ENCODE measurements around the gene NEUROD2. TPM values are rescaled to one million over a fixed set of nuclear protein-coding genes. Genes with fewer than 3 reads are reported as not detected.

NEUROD2 gene
- total and polyA plus RNA-seq, 2 of the 13 experiments (the other 11 are each of a cell fraction or from before 2014, with no cell fraction given) = not detected

- no peak for TF ChIP-seq TCF12 (IDR thresholded peaks at IDR 0.05)
- no peak for TF ChIP-seq TCF12 (CRISPR knock-in tag; IDR thresholded peaks at IDR 0.05)
- no peak for TF ChIP-seq MEIS1 (CRISPR knock-in tag; IDR thresholded peaks at IDR 0.05; ENCODE audit: borderline replicate concordance)
- no peak for TF ChIP-seq E2F1 (CRISPR knock-in tag; IDR thresholded peaks at IDR 0.05)
- TF ChIP-seq ZNF251 (CRISPR knock-in tag; IDR thresholded peaks at IDR 0.05) = no peak
- TF ChIP-seq TOE1 (CRISPR knock-in tag; IDR thresholded peaks at IDR 0.05) = no peak
- TF ChIP-seq ZMYM4 (CRISPR knock-in tag; IDR thresholded peaks at IDR 0.05) = peak; percentile 48; the same call in 1 of the 2 replicates
- TF ChIP-seq YY1 (IDR thresholded peaks at IDR 0.05; ENCODE audit: insufficient read depth, insufficient replicate concordance, low read depth, low read length) = peak; percentile 39
- no peak for TF ChIP-seq ZFP90 (CRISPR knock-in tag; IDR thresholded peaks at IDR 0.05; ENCODE audit: borderline replicate concordance)
- no peak for TF ChIP-seq TIGD3 (CRISPR knock-in tag; IDR thresholded peaks at IDR 0.05; ENCODE audit: borderline replicate concordance)
- no peak for TF ChIP-seq ZBTB3 (CRISPR knock-in tag; IDR thresholded peaks at IDR 0.05; ENCODE audit: borderline replicate concordance, low read depth)
- no peak for TF ChIP-seq TAF1 (CRISPR knock-in tag; IDR thresholded peaks at IDR 0.05)
- TF ChIP-seq RAD51 (IDR thresholded peaks at IDR 0.05; ENCODE audit: borderline replicate concordance) = no peak
- no peak for TF ChIP-seq ZSCAN12 (CRISPR knock-in tag; IDR thresholded peaks at IDR 0.05)
- TF ChIP-seq ZBTB34 (CRISPR knock-in tag; IDR thresholded peaks at IDR 0.05) = no peak
- no peak for TF ChIP-seq ZNF543 (CRISPR knock-in tag; IDR thresholded peaks at IDR 0.05)
- TF ChIP-seq ZBTB8A (CRISPR knock-in tag; IDR thresholded peaks at IDR 0.05; ENCODE audit: borderline replicate concordance, low read depth) = no peak
- TF ChIP-seq RFXAP (CRISPR knock-in tag; IDR thresholded peaks at IDR 0.05; ENCODE audit: borderline replicate concordance) = peak; percentile 64; the same call in 1 of the 2 replicates
- TF ChIP-seq ZNF782 (CRISPR knock-in tag; IDR thresholded peaks at IDR 0.05; ENCODE audit: borderline replicate concordance) = no peak
- peak; percentile 70 for TF ChIP-seq PATZ1 (CRISPR knock-in tag; IDR thresholded peaks at IDR 0.05)
- no peak for TF ChIP-seq ZNF605 (CRISPR knock-in tag; IDR thresholded peaks at IDR 0.05)
- no peak for TF ChIP-seq ZNF883 (CRISPR knock-in tag; IDR thresholded peaks at IDR 0.05; ENCODE audit: not compliant biosample characterization)
- no peak for TF ChIP-seq SP140L (CRISPR knock-in tag; IDR thresholded peaks at IDR 0.05; ENCODE audit: borderline replicate concordance)
- 0 out of 2 replicates have a peak, but pooled peaks have one; percentile 45 for TF ChIP-seq SP5 (CRISPR knock-in tag; IDR thresholded peaks at IDR 0.05; ENCODE audit: borderline replicate concordance, low read depth)
Measured at GRCh38 chr17:39653662-39654331, 46.1 kb upstream of the NEUROD2 start (continued).

All from HepG2 (cell line).